Cardiac septum (tissue), 1 donor: ENCODE results near the gene HOXB13. TPM values are rescaled to one million over a fixed set of nuclear protein-coding genes. Genes with fewer than 3 reads are reported as not detected.

Experiments used
- DNase-seq: peaks from one replicate; pipeline ENCODE4 v3.0.0-alpha.2; 2020; ENCODE audit warnings: low spot score
- intact Hi-C: fragments of 100-400 bp; cut with DNase I; formaldehyde crosslinking; loops from one replicate; pipeline ENCODE4 v1.14.0; 2022
- total RNA-seq: library from RNA; stranded (reverse); fragmentation: NEBNext Ultra II Directional; extraction: Animal tissue kit (Norgen Biotek cat#: 25700); gene quantifications from one replicate; pipeline ENCODE4 v1.2.1, GENCODE V29; 2021
- donor health status: DM: no; HTN: no; CAD: no.

HOXB13 gene
- total RNA-seq, 1 donor from 2014 or later: 0.05 TPM

DNA sequence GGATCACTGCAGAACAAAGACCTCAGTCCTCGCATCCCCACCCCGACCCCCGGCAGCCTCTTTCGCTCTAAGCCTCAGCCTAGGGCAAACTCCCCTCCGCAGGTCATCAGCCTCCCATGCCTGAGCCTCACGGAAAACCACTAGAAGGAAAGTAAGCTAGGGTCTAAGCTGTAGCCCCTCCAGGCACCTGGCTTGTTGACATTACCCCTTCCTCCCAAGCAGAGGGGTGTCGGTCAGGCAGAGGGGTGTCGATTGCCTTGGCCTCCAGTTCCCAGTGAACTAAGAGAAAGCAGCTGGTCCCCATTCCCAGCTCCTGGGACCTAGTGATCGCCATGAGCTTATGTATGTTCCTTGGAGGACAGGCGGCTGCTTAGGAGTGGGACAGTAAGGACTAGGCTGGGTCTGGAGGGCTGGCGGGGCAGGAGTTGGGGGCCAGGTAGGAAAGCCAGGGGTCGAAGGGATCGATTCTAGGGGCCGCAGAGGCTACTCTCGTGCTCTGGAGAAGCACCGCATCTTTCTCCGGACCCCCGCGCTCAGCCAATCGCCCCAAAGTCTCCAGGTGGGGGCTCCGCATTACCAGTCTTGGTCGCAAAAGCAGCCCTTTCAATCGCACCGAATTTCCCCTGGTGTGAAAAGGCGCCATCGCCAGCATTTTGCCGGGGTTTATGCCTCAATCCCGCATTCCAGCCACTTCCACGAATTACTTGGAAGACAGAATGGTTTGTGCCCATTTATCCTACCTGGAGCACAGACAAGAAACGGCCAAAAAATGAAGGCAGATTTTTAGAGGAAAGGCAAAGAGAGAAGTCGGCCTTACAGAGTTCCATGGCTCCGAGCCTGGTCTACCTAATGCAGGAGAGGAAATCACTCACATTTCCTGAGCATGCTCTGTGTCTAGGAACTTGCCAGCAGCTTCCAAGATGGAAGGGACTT lies 21.3 kb upstream of the HOXB13 start:
- no peak for DNase-seq
- intact Hi-C loops: loop anchor here (2.0 kb wide), 1 partner anchor 31 kb away; no protein-coding TSS in a partner anchor

DNA sequence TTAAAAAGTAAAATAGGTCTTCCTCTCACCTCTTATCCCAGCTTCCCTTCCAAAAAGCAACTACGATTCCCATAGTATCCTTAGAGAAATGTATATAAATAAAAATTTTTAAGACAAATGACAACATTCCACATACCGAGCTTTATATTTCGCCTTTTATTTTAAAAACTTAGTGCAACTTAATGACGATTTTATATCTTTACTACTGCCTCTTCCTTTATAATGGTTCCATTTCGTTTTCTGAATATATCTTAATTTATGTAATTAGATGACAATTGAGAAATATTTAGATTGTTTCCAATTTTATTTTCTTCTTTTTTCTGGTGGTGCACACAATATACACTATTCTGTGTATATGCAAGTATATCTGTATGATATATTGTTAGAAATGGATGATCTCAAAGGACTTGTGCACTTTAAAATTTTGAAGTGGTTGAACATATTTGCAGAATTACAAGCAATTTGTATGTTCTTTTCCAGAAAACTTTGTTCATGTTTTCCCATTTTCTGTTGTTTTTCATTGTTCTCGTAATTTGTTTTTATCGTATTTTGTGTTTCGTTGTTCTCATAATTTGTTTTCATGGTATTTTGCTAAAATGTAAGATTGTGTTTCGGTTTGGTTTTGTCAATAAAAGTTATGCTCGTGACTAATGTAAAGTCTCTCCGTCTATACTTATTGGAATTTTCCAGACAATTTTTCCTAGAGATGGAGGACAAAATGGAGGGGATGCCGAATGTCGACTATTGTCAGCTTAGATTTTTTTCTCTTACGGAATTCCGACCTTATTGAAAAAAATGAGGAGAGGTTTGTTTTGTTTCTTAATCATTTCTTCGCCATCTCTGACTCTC lies 20.4 kb upstream of the HOXB13 start:
- DNase-seq: no peak
- intact Hi-C loops: no loop called here

DNA sequence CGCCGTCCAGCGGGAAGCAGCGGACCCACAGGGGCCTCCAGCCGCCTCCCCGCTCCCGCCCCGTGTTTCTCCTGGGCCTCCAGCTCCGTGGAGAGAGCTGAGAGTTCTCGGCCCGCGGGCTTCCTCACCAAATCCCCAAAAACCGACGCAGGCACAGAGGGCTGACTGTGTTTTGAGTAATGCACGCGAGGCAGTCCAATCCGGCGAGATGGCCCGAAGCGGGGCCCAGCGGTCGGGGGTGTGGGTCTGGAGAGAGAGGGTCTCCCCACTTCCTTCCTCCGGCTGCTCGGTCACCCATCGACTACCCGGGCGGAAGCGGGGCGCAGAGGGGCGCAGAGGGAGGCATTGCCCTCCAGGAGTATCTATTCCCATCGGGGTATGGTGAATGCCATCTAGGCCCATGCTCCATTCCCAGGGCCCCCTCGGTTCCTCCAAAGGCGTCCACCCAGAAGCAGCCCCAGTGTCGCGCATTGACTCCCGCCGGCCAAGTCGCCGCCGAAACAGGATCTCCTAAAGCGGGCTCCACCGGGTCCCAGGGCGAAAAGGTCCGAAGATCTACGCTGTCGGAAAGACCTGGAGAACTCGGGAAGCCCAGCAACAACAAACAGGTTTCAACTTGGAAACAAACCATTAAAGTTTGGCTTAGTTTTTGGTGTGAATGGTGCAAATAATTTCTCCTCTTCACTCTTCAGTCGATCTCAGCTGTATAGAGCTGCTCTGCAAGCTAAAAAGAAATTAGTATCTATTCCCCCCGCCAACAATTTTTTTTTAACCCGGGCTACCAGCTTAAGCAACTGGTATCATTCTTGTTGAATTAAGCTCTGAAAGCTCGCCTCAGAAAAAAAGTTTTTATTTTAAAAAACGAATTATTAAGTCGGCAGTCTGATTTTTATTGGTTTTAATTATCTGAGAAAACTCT lies 19.2 kb upstream of the HOXB13 start:
- DNase-seq: no peak
- intact Hi-C loops: no loop called here

GRCh38 chr17:48746916-48747444 lies 18.4 kb upstream of the HOXB13 start:
- intact Hi-C loops: no loop called here
- no peak for DNase-seq

DNA sequence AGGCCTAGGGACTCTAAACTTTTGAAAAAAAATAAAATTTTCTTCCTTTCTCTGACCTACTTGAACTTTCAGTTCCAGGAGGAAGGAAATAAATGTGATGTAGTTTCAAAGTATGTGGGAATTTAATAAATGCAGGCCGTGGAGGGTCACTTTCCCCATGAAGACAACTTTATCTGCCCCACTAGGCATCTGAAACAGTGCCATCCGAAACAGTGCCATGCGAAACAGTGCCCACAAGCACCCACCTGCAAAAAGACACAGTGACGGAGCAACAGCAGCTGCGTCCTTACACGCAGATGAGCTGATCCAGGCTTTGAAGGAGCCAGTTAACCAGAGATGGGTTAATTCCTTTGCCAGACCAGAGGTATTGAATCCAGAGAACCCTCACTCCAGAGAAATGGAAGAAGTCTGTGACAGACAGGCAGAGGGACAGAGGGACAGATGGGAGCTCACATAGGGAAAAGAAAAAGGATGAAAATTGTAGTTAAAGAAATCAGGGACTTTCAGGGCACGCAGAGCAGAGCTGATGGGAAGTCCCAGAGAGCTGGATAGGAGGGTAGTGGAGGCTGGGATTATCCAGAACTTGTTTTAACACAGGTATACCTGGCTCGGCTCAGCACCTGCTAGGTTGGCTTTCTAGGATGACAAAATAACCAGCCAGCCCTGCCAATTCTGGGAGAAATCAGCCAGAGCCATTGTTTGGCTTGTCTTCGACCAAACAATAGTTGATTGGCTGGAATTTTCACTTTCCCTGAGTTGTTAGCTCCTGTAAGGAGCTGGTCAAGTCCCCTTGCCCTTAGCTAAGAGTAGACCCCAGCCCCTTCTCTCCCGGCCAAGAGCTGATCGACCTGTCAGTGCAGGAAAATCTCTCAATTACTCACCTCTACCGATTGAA lies 17.1 kb upstream of the HOXB13 start:
- no peak for DNase-seq
- intact Hi-C loops: no loop called here

DNA sequence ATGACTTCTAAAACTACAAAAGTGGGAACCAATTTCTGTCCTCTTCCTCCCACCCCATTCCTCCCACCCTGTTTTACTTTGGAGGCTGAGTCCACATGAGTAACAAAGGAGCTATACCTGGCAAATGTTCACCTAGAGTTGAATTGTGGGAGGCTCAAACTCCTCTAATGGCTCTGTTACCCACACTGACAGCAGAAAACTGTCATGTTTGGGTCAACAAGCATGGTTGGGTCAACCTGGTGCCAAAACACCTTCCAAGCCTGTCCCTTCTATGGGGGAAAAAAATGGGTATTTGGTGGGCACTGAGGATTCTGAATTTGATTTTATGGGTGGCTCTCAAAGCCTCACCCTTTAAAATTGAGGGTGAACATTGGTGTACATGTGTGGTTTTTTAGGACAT lies 12.0 kb upstream of the HOXB13 start:
- DNase-seq: no peak
- intact Hi-C loops: no loop called here

DNA sequence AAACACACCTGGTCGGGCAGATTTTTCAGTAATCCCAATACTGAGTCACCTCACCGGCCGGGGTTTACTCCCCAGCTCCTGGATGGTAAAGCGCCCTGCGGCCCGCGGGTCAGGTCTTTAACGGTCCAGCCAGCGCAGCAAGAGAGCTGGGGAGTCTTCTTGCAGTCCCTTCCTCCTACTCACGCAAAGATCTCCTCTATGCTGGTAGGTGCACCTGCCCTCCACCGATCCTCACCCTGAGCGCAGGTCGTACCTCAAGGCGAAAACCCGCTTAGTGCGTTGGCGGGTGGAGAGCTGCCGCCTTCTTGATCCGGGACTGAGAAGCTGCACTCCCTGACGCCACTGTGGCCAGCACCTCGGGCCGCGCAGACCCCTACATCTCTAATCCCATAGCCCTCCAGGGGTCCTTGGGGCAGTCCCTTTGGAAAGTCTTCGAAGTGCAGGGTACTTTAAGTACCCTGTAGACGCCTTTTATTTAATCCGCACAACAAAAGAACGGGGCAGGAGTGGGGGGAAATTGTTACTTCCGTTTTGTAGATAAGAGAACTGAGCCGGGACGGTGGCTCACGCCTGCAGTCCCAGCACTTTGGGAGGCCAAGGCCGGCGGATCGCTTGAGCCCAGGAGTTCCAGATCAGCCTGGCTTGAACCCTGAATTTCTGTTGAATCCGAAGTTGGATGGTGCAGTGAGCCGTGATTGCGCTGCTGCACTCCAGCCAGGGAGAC lies 10.4 kb upstream of the HOXB13 start:
- DNase-seq: no peak
- intact Hi-C loops: no loop called here

GRCh38 chr17:48738424-48738802 lies 9.9 kb upstream of the HOXB13 start:
- no peak for DNase-seq

DNA sequence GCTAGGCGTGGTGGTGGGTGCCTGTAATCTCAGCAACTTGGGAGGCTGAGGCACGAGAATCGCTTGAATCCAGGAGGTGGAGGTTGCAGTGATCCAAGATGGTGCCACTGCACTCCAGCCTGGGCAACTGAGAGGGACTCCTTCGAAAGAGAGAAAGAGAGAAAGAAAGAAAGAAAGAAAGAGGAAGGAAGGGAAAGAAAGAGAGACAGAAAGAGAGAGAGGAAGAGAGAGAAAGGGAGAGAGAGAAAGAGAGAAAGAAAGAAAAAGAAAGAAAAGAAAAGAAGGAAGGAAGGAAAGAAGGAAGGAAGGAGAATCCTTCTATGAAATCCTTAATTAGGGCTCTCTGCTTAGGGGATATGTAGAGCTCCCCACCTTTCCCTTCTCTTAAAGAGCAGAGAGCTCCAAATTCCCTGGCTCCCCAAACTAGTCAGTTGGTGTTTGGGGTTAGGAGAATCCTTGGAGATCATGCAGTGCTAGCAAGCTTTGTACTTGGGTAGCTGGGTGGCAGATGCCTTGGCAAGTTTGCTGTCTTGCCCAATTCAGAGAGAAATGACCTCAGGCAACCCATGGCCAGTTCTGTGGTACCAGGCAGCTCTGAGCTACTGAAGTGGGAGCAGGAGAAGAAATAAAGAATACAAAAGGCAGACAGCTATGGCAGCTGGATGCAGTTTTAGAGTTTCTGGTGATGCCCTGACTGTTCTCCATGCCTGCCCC lies 8.9 kb upstream of the HOXB13 start:
- intact Hi-C loops: no loop called here
- DNase-seq: no peak

More at GRCh38 chr17:48738424-48738802, 9.9 kb upstream of the HOXB13 start:
- intact Hi-C loops: no loop called here

- intact Hi-C loops: no loop called here
Observed at GRCh38 chr17:48735062-48735351, 6.5 kb upstream of the HOXB13 start.

GRCh38 chr17:48734333-48735061 lies 5.9 kb upstream of the HOXB13 start:
- DNase-seq: no peak
- intact Hi-C loops: no loop called here

More at GRCh38 chr17:48735062-48735351, 6.5 kb upstream of the HOXB13 start:
- no peak for DNase-seq

GRCh38 chr17:48733632-48734328 lies 5.2 kb upstream of the HOXB13 start:
- no peak for DNase-seq
- intact Hi-C loops: no loop called here

DNA sequence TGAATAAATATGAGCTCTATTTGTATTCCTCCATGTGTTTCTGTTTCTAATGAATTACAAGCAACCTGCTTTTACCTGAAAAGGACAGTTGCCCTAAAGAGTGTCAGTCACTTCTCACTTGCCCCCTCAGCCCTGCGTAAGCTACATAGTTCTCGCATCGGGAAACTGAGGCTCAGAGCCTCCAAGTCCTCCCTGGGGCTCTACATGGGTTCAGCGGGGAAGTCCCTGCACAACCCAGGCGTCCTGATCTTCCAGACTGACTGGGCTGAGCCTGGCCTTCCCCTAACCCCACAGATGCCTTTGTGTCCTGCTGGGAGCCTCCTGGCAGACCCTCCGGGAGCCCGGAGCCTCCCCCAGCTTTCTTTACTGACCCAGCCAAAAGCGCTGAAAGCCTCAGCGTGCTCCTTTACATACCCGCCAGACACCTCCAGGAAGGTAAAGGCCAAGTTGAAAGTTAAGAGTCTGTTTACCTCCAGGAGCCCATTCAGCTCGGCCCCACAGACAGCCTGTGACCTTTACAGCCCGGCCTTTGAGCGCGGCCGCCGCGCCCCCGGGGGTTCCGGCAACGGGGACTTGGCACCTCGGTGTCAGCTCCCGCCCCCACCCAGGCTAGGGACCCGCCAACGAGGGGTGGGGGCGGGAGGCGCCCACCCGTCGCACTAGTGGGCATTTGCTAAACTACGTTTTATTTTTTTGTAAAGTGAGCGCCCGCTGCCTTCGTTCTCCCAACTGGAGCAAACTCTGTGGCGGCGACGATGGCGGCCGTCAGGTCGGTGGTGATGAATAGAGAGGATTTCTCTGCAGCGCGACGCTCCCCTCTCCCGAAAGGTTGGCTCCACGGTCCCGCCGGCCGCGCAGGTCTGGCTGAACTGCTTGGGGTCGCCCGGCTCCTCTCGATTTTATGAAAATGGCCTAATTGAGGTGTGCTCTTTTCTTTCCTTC lies 4.4 kb upstream of the HOXB13 start:
- DNase-seq: no peak
- intact Hi-C loops: no loop called here

- intact Hi-C loops: no loop called here
- DNase-seq: no peak
Observed at GRCh38 chr17:48731355-48731754, 2.8 kb upstream of the HOXB13 start.

- intact Hi-C loops: no loop called here
- no peak for DNase-seq
Observed at GRCh38 chr17:48730240-48730550, 1.6 kb upstream of the HOXB13 start.
